GM18498 (cell line): ENCODE measurements around the gene HCN2.
A peak's percentile ranks its signal among the peaks of the same experiment; 100 is the strongest.

Experiments
- ATAC-seq: cut with Tn5 transposase; IDR thresholded peaks from one replicate; pipeline ENCODE4 v1.9.1; 2021; ENCODE audit warnings: mild to moderate bottlenecking, moderate library complexity; ENCODE audit not compliant: unreplicated experiment

The HCN2 gene

DNA sequence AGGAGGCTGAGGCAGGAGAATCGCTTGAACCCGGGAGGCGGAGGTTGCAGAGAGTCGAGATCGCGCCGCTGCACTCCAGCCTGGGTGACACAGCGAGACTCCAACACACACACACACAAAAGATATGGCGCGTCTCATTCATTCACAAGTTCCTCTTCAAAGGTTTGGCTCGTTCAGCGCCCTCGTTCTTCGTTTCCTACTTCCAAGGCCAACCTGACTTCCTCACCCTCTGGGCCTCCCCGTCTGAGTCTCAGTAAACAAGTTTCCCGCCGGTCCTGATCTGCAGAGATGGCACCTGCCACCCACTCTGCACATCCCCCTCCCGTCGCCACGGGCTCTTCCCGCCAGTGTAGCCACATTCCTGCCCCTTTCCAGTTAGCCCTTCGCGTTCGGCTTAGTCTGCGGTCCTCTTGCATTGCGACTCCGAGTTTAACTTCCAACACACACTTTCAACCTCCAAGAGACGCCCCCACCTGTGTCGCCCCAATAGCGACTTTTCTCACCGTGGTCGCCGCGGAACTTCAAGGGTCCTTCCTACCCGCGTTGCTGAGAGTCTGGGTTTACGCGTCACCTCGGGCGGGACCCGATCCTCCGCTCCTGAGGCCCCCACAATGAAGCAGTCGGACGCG, 18.6 kb upstream of the HCN2 start:
- ATAC-seq, result no peak

DNA sequence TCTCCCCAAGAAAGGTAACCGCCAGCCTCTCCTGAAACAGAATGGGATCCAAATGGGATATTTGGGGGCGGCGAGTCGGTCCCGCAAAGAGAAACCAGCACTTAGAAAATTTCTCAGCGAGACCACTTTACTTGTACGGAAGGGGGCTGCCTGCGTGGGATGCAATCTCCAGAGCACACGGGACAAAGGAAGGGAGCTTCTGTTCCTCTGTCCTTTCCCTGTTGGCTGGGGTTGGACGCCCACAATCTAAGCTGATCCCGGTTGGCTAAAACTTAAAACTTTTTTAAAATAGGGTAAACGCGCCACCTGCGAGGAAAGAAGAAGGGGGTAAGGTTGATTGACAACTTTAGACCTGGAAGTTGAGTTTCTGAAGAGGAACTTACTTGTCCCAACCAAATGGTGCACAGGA, 18.1 kb upstream of the HCN2 start:
- ATAC-seq, result peak; percentile 3

DNA sequence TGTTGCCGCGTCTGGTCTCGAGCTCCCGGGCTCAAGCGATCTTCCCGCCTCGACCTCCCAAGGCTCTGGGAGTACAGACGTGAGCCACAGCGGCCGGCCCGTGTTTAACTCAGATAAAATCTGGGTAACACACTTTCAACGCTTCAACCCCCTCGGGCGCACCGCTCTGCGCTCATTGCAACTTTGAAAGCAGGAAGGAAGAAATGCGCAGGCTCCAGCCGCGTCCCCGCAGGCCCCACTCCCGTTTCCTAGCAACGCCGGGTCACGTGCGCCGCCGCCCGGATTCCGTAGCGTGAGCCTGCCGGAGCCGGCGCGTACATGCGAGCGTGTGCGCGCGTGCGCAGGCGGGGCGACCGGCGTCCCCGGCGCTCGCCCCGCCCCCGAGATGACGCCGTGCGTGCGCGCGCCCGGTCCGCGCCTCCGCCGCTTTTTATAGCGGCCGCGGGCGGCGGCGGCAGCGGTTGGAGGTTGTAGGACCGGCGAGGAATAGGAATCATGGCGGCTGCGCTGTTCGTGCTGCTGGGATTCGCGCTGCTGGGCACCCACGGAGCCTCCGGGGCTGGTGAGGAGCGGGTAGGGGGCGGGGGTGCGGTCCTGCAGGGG, 17.4 kb upstream of the HCN2 start, which contains the start of gene BSG:
Gene BSG, plus strand, starts transcription at position 457 of the 603 bp plus-strand sequence. Its CDS starts 39 bp downstream, at position 496.
- peak; percentile 78 for ATAC-seq

DNA sequence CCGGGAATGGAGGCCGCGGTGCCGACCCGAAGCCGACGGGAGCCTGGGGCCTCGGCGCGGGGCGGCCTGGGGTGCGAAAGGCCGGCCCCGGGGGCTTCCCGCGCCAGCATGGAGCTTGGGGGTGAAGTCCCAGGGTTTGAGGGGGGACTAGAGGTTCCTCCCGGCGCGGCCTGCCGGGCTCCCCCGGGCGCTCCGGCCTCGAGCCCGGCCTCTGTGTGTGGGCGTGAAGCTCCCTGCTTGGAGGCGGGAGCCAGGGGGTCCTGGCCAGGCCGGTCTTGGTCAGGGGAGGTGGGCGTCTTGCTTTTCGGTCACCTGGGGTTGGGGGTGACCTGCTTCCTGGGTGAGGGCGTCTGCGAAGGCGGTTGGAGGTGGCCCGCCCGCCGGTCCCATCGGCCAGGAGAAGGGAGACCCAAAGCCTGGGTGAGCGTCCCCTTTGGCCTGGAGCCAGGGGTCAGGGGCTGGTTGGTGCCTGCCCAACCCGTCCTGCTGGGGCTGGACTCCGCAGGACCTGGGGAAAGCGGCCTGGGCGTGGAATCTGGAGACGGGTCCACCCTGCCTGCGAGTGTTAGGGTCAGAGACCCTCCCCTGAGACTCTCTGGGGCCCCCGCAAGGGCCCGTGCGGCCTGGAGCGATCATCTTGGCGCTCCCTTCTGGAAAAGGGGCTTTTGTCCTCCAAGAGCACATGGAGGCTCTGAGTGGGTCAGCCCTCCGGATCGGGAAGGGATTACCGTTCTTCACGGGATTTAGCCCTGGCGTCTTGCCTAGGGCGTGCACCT, 16.8 kb upstream of the HCN2 start:
- ATAC-seq, result peak; percentile 11

DNA sequence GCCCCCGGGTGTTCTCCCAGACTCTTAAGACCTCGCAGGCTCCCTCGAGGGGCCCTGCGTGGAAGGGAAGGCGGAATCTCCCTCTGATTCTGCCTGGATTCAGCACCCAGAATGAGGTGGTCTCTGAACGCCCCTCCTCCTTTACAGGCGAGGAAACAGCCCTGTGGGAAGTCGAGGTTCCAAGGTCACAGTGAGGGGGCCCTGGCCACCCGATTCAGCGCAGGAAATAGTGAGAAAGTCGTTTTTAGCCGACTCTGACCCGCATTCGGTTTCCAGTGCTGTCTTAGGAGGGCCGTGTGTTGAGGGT, 16.2 kb upstream of the HCN2 start:
- no peak for ATAC-seq

DNA sequence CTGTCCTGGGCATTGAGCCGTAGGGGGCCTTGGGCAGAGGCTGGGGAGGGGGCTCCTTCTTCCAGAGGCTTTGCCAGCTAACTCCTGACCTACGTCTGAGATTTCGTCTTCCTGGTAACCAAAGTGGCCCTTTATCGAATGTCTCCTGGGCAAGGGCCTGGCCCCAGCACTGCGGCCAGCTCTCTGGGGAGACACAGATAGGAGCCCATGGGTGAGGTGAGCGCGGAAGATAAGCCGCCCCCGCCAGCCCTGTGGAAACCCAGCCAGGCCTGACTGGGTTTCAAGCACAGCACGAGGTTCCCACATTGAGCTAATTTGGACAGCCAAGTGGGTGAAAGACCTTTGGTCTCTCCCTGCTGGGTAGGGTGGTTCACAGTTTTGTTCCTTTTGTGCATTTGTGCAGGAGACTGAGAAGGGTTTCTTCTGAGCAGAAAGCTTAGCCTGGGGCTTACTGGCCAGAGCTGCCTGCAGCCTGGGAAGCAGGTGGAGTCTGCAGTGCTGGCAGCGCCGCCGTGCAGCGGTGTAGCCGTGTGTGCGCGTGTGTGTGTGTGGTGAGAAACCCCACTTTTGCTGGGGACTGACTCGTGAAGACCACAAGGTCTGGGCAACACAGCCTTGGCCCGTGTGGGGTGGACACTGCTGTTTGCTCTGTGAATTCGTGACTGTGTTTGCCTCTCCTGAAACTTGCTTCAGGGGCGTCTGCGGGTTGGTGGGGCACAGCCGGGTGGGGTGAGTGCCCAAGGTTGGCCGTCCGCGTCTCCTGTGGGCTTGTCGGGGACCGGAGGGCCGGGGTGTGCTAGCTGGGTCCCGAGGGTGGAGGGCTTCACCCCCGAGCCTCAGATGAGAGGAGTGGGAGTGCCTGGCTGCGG, 14.8 kb upstream of the HCN2 start:
- no peak for ATAC-seq

DNA sequence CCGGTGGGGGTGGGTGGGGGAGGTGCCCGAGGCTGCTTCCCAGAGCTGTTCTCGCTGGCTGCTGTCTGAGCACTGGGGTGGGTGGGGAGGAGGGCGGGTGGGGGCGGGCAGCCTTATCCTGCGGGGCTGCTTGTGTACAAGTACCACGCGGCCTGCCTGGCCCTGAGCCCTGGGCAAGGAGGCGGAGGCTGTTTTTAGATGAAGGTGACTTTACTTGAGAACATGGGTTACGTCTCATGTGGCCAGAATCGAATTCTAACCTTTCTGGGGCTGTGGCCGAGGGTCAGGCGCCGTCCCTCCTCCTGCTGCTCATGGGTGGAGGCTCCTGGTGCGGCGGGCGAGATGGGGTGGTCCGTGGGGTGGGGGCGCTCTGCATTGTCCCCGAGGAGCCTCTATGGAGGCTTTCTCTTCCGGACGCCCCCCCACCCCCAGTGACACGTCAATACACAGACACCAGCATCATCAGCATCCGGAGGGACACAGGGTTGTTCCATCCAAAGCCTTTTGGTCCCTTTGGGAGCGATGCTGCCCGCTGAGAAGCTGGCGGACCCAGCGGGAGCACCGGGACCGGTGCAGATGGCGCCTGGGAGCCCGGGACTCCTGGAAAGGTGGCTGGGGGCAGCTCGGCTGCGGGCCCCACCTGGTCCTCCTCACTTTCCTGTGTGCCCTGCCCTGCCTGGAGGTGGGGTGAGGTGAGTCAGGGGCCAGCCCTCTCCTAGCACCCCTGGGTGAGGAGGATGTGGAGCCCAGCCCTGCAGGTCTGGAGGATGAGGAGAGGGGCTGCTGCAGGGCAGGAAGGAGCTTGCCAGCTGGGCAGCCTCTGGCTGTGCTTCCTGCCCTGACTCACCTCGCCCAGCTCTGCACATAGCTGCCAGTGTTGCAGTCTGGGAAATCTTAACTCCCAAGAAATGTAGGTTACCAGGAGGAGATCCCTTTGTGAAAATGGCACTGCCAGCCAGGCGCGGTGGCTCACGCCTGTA, 13.9 kb upstream of the HCN2 start:
- no peak for ATAC-seq

DNA sequence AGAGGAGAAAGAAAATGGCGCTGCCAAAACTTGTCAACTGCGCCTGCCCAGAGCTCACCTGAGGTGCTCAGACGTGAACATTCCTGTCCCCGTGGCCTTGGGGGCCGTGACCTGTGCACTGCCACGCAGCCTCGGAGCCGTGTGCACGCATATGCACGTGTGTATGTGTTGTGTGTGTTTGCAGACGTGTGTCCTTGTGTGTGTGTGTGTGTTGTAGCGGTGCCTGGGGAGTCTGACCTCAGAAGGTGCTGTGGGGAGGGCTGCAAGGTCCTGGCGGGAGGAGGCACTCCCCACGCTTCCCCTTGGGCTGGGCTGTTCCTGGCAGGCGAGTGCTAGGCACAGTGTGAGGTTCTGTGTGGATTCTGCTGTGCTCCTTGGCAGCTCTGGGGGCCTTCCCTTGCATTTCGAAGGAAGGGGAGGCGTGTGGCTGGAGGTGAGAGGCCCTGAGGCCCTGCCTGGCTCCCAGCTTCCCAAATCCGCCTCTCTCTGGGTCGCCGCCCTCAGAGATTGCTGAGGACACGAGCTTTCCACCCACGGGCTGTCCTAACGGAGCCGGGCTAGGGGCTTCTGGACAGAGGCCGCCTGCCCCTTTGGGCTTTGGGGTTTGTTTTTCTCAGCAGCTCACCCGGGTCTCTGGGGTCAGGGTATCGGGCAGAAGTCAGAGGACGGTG, 12.8 kb upstream of the HCN2 start:
- ATAC-seq, result no peak

DNA sequence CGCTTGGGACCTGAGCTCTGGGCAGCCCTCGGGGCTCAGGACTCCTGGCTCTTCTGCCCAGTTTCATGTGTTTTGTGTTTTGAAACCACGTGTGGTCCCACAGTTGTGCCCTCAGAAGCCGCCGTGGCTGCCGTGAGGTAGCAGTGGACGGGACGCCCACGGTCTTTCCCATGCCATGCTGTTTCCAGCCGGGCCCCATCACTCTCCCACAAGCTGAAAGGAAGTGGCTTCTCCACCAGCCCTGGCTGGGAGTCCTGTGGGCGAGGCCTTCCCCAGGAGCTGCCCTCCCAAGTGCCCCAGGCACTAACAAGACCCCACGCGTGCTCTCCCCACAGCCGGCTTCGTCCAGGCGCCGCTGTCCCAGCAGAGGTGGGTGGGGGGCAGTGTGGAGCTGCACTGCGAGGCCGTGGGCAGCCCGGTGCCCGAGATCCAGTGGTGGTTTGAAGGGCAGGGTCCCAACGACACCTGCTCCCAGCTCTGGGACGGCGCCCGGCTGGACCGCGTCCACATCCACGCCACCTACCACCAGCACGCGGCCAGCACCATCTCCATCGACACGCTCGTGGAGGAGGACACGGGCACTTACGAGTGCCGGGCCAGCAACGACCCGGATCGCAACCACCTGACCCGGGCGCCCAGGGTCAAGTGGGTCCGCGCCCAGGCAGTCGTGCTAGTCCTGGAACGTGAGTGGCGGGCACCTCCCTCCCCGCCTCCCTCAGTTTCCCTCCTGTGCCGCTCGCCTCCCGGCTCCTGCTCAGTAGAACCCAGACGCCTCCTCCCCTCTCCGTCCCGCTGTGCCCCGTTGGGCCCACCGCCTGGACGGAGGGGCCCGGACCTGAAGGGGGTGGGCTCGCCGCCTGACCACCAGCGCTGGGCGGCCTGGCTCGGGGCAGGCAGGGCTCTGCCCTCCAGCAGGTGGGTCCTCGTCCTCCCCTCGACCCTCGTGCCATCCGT, 12.0 kb upstream of the HCN2 start:
- no peak for ATAC-seq

DNA sequence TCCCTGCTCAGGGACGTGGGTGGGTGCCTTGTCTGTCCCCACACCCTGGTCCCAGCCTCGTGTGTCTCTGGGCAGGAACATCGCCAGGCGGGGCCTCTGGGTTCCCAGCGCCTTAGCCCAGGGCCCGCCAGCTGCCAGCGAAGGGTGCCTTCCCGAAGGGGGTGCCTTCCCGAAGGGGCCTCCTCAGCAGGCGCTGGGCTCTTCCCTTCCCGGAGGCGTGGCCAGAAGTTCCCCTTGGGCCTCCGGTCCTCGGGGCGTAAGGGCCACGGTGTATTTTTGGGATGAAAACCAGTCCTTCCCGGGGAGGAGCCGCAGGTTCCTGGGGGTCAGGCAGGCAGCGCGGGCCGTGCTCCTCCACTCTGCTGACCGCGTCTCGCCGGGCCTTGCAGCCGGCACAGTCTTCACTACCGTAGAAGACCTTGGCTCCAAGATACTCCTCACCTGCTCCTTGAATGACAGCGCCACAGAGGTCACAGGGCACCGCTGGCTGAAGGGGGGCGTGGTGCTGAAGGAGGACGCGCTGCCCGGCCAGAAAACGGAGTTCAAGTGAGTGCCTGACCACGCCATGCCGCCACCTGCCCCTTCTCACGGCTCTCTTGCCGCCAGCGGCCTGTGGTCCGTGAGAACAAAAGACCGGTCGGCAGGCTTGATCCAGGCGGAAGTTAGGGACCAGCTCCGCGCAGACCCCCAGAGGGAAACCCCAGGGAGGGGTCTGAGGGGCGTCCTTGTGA, 10.4 kb upstream of the HCN2 start:
- ATAC-seq, result no peak

DNA sequence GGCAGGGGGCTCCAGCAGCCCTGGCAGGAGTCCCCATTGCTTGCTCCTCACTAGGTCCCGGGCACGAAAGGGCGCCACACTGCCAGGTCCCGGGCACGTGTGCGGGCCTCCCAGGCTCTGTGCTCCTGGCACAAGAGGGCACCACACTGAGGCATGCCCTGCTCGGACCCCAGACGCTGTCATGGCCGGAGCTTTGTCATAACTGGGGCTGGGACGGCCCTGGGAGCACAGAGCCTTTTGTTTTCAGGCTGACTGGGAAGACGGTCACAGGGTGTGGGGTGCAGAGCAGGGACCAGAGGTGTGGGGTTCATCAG, 9.9 kb upstream of the HCN2 start:
- no peak for ATAC-seq

DNA sequence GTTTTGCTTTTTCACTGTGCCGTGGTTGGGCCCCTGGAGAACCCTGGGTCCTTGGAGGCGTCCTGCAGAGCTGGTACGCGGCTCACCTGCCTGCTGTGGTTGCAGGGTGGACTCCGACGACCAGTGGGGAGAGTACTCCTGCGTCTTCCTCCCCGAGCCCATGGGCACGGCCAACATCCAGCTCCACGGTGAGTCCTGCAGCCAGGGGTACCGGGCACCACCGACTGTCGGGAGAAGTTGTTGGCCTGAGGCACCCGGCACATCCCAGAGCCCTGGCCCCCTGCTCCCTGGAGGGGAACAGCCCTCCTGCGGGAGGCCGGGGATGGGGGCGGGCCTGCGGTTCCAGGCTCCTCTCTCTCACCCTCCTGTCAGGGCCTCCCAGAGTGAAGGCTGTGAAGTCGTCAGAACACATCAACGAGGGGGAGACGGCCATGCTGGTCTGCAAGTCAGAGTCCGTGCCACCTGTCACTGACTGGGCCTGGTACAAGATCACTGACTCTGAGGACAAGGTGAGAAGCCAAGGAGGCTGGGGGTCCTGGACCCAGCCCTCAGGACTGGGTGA, 9.3 kb upstream of the HCN2 start:
- no peak for ATAC-seq

DNA sequence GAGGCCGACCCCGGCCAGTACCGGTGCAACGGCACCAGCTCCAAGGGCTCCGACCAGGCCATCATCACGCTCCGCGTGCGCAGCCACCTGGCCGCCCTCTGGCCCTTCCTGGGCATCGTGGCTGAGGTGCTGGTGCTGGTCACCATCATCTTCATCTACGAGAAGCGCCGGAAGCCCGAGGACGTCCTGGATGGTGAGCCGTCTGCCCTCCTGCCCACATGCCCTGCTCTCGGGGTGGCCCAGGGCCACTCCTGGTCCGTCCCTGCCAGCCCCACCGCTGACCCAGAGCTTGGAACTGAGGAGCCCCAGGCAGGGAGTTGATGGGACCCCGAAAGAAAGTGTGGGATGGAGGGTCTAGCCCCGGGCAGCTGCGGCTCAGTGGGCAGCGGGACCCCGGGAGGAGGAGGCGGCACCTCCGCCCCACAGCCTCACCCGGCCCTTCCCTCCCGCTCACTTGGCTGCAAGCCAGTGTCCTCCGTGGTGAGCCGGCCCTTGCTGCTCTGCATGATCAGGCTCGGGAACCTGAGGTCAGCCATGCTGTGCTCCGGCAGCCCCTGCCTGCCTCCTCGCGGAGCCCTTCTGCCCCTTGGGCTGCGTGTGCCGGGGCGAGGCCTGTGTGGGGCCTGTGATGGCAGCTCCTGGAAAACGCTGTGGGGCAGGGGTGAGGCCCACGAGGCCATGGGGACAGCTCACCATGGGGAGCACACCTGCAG, 8.1 kb upstream of the HCN2 start:
- ATAC-seq, result no peak

DNA sequence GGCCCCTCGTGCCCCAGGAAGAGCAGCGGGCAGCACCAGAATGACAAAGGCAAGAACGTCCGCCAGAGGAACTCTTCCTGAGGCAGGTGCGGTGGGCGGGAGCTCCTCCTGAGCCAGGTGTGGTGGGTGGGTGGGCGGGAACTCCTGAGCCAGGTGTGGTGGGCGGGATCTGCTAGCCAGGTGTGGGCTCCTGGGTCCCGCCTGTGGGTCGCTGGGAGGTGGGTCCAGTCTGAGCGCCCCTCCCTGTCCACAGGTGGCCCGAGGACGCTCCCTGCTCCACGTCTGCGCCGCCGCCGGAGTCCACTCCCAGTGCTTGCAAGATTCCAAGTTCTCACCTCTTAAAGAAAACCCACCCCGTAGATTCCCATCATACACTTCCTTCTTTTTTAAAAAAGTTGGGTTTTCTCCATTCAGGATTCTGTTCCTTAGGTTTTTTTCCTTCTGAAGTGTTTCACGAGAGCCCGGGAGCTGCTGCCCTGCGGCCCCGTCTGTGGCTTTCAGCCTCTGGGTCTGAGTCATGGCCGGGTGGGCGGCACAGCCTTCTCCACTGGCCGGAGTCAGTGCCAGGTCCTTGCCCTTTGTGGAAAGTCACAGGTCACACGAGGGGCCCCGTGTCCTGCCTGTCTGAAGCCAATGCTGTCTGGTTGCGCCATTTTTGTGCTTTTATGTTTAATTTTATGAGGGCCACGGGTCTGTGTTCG, 7.0 kb upstream of the HCN2 start:
- no peak for ATAC-seq

DNA sequence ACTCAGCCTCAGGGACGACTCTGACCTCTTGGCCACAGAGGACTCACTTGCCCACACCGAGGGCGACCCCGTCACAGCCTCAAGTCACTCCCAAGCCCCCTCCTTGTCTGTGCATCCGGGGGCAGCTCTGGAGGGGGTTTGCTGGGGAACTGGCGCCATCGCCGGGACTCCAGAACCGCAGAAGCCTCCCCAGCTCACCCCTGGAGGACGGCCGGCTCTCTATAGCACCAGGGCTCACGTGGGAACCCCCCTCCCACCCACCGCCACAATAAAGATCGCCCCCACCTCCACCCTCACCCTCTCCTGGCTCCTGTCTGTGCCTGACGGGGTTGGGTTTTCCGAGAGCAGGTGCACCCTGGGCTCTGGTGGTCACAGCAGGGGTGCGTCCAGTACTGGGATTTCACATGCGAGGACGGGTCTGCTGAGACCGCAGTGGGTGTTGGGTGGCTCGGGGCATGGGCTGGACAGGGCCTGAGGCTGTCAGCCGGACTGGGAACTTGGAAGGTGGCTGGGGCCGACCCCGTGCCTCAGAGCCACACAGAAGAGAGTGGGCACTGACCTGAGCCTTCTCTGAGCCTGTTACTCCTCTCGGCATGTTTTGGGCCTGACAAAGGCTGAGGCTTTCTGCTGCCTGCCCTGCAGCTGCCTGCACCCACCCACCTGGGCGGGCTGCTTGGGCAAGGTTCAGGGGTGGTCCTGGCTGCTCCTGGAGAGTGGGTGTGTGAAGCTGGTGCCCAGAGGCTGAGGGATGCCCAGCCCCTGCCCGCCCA, 6.3 kb upstream of the HCN2 start:
- ATAC-seq, result no peak

DNA sequence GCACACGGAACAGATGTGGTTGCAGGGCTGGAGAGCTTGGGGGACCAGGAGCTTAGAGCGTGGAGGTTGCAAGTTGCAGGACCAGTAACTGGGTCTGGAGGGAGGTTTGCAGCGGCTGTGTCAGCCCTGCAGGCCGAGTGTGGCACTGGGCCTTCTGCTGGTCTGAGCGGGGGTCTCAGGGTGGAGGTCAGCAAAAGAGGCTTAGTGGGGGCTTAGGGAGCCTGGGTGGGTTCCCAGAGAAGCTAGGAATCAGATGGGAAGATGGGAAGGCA, 5.8 kb upstream of the HCN2 start:
- no peak for ATAC-seq
